ENCODE data around the gene CDYL2. TPM values are rescaled to one million over a fixed set of nuclear protein-coding genes. Genes with fewer than 3 reads are reported as not detected.

Gene CDYL2
- total RNA-seq, 1 donor from 2014 or later, result 3.0 TPM

- no peaks in the 10 kb centered on the region for H3K36me3 Mint-ChIP-seq
- H3K27ac Mint-ChIP-seq, result no peak overlapping the region
- no peak for DNase-seq (ENCODE audit: low spot score in 2 of 2, unreplicated experiment in 2 of 2)
- H3K4me3 Mint-ChIP-seq, result no peak overlapping the region
- no peak for TF ChIP-seq CTCF (IDR thresholded peaks at IDR 0.05; ENCODE audit: unreplicated experiment)
- H3K4me1 Mint-ChIP-seq, result no peaks in the 10 kb centered on the region
- no peaks in the 10 kb centered on the region for H3K27me3 Mint-ChIP-seq (ENCODE audit: low read depth)
- peaks cover 13% of the 10 kb centered on the region for H3K9me3 Mint-ChIP-seq
These were observed 85.7 kb downstream of the CDYL2 start for GRCh38 chr16:80718480-80719220.

- no peak for TF ChIP-seq CTCF (IDR thresholded peaks at IDR 0.05; ENCODE audit: unreplicated experiment)
- Mint-ChIP-seq H3K9me3 (peaks cover 9% of the 10 kb centered on the region), H3K4me3 (no peak overlapping the region), H3K4me1 (no peaks in the 10 kb centered on the region), H3K36me3 (no peaks in the 10 kb centered on the region), H3K27me3 (ENCODE audit: low read depth) (no peaks in the 10 kb centered on the region), H3K27ac (no peak overlapping the region)
- DNase-seq (ENCODE audit: low spot score in 2 of 2, unreplicated experiment in 2 of 2), result no peak
These were observed 86.8 kb downstream of the CDYL2 start for GRCh38 chr16:80717611-80718010.

- Mint-ChIP-seq H3K27ac (no peak overlapping the region), H3K27me3 (ENCODE audit: low read depth) (no peaks in the 10 kb centered on the region), H3K36me3 (no peaks in the 10 kb centered on the region), H3K9me3 (peaks cover 3% of the 10 kb centered on the region), H3K4me1 (no peaks in the 10 kb centered on the region), H3K4me3 (no peak overlapping the region)
- TF ChIP-seq CTCF (IDR thresholded peaks at IDR 0.05; ENCODE audit: unreplicated experiment), result no peak
- DNase-seq (ENCODE audit: low spot score in 2 of 2, unreplicated experiment in 2 of 2), result no peak
These were observed 87.7 kb downstream of the CDYL2 start for GRCh38 chr16:80716564-80717139.

GRCh38 chr16:80711406-80711805 is 93.0 kb downstream of the CDYL2 start:
- no peak for DNase-seq (ENCODE audit: low spot score in 2 of 2, unreplicated experiment in 2 of 2)
- H3K4me3 Mint-ChIP-seq, result no peak overlapping the region
- H3K27ac Mint-ChIP-seq, result no peak overlapping the region
- peaks cover 4% of the 10 kb centered on the region for H3K9me3 Mint-ChIP-seq
- H3K36me3 Mint-ChIP-seq, result no peaks in the 10 kb centered on the region
- peaks cover 3% of the 10 kb centered on the region for H3K27me3 Mint-ChIP-seq (ENCODE audit: low read depth)
- H3K4me1 Mint-ChIP-seq, result no peaks in the 10 kb centered on the region
- TF ChIP-seq CTCF (IDR thresholded peaks at IDR 0.05; ENCODE audit: unreplicated experiment), result no peak

GRCh38 chr16:80710918-80711317 is 93.5 kb downstream of the CDYL2 start:
- H3K4me1 Mint-ChIP-seq, result no peaks in the 10 kb centered on the region
- H3K27me3 Mint-ChIP-seq (ENCODE audit: low read depth), result peaks cover 3% of the 10 kb centered on the region
- peaks cover 8% of the 10 kb centered on the region for H3K9me3 Mint-ChIP-seq
- no peaks in the 10 kb centered on the region for H3K36me3 Mint-ChIP-seq
- no peak overlapping the region for H3K27ac Mint-ChIP-seq
- H3K4me3 Mint-ChIP-seq, result no peak overlapping the region
- DNase-seq (ENCODE audit: low spot score in 2 of 2, unreplicated experiment in 2 of 2), result no peak
- no peak for TF ChIP-seq CTCF (IDR thresholded peaks at IDR 0.05; ENCODE audit: unreplicated experiment)
